GM12873 (cell line): Measurements from ENCODE around the gene TRPV5.

Source experiments
- TF ChIP-seq, protein P1 (sequence below): IDR thresholded peaks from 2 replicates; pipeline ENCODE4 v1.5.1; 2012; ENCODE audit warnings: low read depth, mild to moderate bottlenecking, moderate library complexity, low read length, control low read depth; ENCODE audit not compliant: insufficient read depth; ENCODE audit errors: missing control alignments

TRPV5 gene

DNA sequence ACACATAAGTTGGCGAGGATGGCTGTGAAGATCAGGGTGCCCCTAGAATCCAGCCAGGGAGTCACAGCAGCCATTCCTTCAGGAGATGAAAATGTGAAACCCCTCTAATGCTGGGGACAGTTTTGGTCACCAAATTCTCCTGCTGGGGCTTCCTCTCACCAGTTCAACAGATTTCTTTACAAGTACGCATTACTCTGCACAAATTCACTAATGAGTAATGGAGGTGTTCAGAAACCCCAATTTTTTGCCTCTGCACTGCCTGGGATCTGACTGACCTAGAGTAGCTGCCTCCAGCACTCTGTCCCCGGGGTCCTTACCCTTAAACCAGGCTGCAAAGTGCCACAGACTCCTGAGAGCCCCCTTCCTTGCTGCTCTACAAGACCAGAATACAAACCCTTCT, 16.1 kb downstream of the TRPV5 start:
- TF ChIP-seq, protein P1, sequence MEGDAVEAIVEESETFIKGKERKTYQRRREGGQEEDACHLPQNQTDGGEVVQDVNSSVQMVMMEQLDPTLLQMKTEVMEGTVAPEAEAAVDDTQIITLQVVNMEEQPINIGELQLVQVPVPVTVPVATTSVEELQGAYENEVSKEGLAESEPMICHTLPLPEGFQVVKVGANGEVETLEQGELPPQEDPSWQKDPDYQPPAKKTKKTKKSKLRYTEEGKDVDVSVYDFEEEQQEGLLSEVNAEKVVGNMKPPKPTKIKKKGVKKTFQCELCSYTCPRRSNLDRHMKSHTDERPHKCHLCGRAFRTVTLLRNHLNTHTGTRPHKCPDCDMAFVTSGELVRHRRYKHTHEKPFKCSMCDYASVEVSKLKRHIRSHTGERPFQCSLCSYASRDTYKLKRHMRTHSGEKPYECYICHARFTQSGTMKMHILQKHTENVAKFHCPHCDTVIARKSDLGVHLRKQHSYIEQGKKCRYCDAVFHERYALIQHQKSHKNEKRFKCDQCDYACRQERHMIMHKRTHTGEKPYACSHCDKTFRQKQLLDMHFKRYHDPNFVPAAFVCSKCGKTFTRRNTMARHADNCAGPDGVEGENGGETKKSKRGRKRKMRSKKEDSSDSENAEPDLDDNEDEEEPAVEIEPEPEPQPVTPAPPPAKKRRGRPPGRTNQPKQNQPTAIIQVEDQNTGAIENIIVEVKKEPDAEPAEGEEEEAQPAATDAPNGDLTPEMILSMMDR = no peak

DNA sequence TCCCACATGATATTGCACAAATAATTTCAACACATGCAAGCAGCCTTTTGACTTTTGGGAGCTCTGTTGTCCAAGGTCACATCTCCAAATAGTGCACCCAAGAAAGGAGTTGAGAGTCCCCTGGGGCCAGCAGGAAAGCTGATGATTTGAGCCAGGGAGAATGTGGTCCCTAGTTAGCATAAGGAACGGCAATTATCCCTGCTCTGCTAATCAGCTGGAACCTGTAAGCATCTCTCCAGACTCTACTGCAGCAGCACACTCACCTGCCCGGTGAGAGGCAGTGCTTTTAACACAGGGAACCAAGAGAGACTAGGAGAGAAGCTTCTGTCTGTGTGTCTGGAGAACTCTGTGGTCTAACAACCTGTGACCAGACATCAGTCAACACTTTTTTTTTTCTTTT, 17.0 kb downstream of the TRPV5 start:
- TF ChIP-seq, protein P1 = no peak

DNA sequence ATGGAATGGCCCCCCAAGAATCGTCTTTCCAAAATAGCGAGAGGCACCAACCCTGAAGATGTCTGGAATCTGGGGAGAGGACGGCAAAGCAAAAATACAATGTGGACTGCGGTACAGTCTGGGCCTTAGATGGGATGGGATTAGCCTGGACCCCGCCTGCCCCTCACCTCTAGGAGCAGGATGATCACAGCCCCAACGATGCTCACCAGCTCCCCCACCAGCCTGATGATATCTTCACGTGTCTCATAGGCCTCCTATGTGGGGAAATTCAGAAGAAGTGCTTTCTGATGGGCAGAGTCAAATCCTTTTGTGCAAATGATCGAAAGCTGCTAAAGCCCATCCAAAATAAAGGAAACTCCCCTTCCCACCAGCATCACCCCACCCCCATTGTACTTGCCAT, 18.2 kb downstream of the TRPV5 start:
- TF ChIP-seq, protein P1 = no peak

DNA sequence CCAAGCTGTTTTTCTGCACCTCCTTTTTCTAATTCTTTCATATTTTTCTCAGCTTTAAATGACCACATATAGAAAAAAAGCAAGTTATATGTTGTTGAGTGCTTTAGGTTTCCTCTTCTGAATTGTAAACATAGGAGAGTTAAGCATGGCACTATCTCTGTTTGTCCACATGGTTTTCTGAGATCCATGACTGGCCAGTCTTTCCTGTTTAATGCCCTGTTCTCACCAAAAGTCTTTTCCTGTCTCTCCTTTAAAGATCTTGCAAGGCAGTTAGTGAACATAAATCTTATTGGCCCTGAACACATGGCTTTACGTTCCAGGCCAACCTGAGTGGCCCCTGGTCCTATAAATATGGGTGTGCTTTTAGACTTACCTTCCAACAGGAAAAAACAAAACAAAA, 19.4 kb downstream of the TRPV5 start:
- TF ChIP-seq, protein P1 = no peak

DNA sequence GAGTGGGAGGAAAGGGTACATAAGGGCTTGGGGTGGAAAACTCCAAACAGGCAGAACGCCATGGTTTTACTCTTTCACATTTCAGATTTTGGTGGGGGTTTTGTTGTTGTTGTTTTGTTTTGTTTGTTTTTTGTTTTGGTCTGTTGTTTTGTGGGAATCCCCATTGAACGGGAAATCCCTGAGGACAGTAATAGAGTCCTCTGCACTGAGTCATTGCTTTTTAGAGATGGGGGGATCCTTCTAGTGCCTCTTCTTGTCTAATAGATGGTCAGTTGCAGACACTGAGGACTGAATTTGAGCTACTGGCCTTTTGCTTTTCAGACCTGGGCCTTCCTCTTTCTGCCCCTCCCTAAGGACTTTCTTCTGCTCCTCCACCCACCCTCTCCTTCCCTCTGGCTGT, 20.0 kb downstream of the TRPV5 start:
- TF ChIP-seq, protein P1 = no peak

DNA sequence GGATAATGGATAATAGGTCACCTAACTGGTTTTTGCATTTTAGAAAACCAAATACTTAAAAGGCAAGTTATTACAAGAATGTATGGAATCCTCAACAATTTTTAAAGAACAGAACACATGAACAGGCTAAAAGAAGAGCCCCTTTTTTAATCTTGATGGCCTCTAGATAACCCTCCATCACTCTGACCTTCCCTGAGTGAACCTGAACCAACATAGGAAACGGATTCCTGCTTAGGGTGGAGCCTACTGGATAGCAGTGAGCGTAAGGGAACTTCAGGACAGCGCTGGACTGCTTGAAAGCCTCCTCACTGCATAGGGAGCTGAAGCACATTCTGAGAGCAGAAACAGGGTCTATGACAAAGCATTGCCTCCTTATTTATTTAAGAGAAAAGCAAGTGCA, 20.5 kb downstream of the TRPV5 start:
- TF ChIP-seq, protein P1 = no peak

DNA sequence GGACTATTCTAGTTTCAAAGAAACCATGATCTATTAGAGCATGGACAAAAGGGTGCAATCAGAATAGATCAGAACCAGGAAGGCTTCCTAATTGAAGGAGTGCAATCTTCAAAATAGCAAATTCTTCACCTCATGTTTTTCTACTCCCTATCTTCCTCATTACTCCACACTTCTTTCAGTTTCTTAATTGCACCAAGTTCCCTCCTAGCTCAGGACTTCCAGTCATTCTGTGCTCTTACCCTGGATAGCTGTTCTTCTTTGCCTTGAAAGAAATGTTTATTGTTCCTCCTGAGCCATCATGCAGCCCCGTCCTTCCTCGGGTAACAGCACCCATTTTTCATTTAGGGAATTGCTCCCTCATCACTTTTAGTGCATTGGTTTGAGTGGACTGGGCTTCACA, 23.1 kb downstream of the TRPV5 start:
- TF ChIP-seq, protein P1 = no peak
